Measurements from ENCODE around the gene OPTC.
A peak's percentile ranks its signal among the peaks of the same experiment; 100 is the strongest.

Gene OPTC

DNA sequence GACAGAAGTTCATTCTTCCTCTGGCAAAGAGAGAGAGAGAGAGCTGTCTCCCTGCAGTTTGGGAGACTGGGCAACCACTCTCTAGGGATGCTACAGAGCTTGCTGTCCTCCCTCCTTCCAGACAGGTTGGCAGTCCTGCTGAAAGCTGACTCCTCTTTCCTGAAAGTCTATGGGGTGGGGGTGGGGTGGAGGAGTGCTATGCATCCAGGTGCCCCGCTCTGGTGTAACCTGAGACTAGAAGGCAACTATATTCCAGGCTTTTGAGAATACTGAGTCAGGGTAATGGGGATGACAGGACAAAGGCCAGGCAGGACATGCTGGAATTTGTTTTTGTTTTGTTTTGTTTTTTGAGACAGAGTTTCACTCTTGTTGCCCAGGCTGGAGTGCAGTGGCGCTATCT is 55.4 kb downstream of the OPTC start:
- Histone ChIP-seq H3K9me3 (ENCODE audit: control insufficient read depth, insufficient read depth, low read depth, low read length) (no peaks in the 10 kb centered on the region), H3K4me1 (ENCODE audit: control insufficient read depth, insufficient read depth, low read length) (peaks cover 33% of the 10 kb centered on the region), H3K9ac (ENCODE audit: low read length) (no peak overlapping the region), H3K36me3 (ENCODE audit: control insufficient read depth, insufficient read depth, low read length) (no peaks in the 10 kb centered on the region), H3K27ac (ENCODE audit: low read depth, low read length) (no peak overlapping the region), H3K4me3 (ENCODE audit: low read depth, low read length) (no peak overlapping the region), H3K27me3 (ENCODE audit: control insufficient read depth, insufficient read depth, low read length) (no peaks in the 10 kb centered on the region)

DNA sequence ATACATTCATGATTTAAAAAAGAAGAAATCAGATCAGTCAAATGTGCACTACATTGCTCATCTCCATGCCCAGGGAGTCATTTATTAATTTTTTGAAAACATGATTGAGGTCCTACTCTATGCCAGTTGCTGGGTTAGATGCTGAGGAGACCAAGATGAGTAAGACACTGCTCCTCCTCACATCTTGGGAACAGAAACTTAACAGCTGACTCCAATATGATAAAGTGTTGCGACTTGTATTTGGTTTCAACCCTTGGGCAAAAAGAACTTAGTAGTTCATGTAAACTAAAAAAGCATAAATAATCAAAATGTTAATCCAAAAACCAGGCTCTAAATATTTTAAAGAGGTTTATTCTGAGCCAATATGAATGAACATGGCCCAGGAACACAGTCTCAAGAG is 56.9 kb downstream of the OPTC start:
- no peak overlapping the region for H3K9ac ChIP-seq (ENCODE audit: low read length)
- no peak overlapping the region for H3K27ac ChIP-seq (ENCODE audit: low read depth, low read length)
- H3K36me3 ChIP-seq (ENCODE audit: control insufficient read depth, insufficient read depth, low read length), result no peaks in the 10 kb centered on the region
- H3K4me3 ChIP-seq (ENCODE audit: low read depth, low read length), result no peak overlapping the region
- H3K4me1 ChIP-seq (ENCODE audit: control insufficient read depth, insufficient read depth, low read length), result peaks cover 32% of the 10 kb centered on the region
- H3K9me3 ChIP-seq (ENCODE audit: control insufficient read depth, insufficient read depth, low read depth, low read length), result no peaks in the 10 kb centered on the region
- no peaks in the 10 kb centered on the region for H3K27me3 ChIP-seq (ENCODE audit: control insufficient read depth, insufficient read depth, low read length)

DNA sequence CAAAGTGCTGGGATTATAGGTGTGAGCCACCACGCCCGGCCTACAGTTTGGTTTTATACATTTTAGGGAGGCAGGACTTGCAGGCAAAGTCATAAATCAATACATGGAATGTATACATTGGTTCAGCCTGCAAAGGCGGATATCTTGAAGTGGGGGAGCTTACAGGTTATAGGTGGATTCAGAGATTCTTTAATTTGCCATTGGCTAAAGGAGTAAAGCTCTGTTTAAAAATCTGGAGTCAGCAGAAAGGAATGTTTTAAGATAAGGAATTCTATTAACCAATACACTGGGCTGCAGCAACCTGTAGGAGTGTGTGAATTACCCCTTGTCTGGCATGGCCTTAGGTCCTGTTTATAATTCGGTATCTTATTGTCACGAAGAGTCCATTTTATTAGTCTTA is 57.6 kb downstream of the OPTC start:
- Histone ChIP-seq H3K4me3 (ENCODE audit: low read depth, low read length) (no peak overlapping the region), H3K36me3 (ENCODE audit: control insufficient read depth, insufficient read depth, low read length) (no peaks in the 10 kb centered on the region), H3K9ac (ENCODE audit: low read length) (no peak overlapping the region), H3K9me3 (ENCODE audit: control insufficient read depth, insufficient read depth, low read depth, low read length) (no peaks in the 10 kb centered on the region), H3K27me3 (ENCODE audit: control insufficient read depth, insufficient read depth, low read length) (no peaks in the 10 kb centered on the region), H3K4me1 (ENCODE audit: control insufficient read depth, insufficient read depth, low read length) (peaks cover 39% of the 10 kb centered on the region), H3K27ac (ENCODE audit: low read depth, low read length) (no peak overlapping the region)

DNA sequence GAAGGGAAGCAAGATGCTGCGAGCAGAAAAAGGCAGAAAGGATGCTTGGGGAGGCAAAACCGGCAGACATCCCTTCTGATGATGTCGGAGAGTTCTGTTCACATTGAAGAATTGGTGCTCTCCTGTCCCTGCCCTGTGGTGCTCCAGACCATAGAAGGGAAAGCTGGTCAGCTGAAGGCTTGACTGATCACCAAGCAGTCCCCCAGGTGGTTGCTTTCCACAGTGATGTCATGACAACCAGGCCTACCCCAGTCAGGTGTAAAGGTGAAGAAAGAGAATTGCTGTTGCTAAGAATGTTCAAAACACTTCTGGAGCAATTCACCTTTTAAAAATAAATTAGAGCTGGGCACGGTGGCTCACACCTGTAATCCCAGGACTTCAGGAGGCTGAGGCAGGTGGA is 59.5 kb downstream of the OPTC start:
- H3K27me3 ChIP-seq (ENCODE audit: control insufficient read depth, insufficient read depth, low read length), result no peaks in the 10 kb centered on the region
- H3K27ac ChIP-seq (ENCODE audit: low read depth, low read length), result no peak overlapping the region
- H3K4me1 ChIP-seq (ENCODE audit: control insufficient read depth, insufficient read depth, low read length), result peaks cover 45% of the 10 kb centered on the region
- no peak overlapping the region for H3K9ac ChIP-seq (ENCODE audit: low read length)
- H3K4me3 ChIP-seq (ENCODE audit: low read depth, low read length), result no peak overlapping the region
- no peaks in the 10 kb centered on the region for H3K9me3 ChIP-seq (ENCODE audit: control insufficient read depth, insufficient read depth, low read depth, low read length)
- H3K36me3 ChIP-seq (ENCODE audit: control insufficient read depth, insufficient read depth, low read length), result no peaks in the 10 kb centered on the region

- no peaks in the 10 kb centered on the region for H3K27me3 ChIP-seq (ENCODE audit: control insufficient read depth, insufficient read depth, low read length)
- no peak overlapping the region for H3K27ac ChIP-seq (ENCODE audit: low read depth, low read length)
- H3K9me3 ChIP-seq (ENCODE audit: control insufficient read depth, insufficient read depth, low read depth, low read length), result no peaks in the 10 kb centered on the region
- H3K9ac ChIP-seq (ENCODE audit: low read length), result no peak overlapping the region
- H3K4me1 ChIP-seq (ENCODE audit: control insufficient read depth, insufficient read depth, low read length), result peaks cover 45% of the 10 kb centered on the region
- no peak overlapping the region for H3K4me3 ChIP-seq (ENCODE audit: low read depth, low read length)
- no peaks in the 10 kb centered on the region for H3K36me3 ChIP-seq (ENCODE audit: control insufficient read depth, insufficient read depth, low read length)
These were observed 60.1 kb downstream of the OPTC start for GRCh38 chr1:203554071-203554470.

- no peak overlapping the region for H3K27ac ChIP-seq (ENCODE audit: low read depth, low read length)
- H3K4me3 ChIP-seq (ENCODE audit: low read depth, low read length), result no peak overlapping the region
- no peak overlapping the region for H3K9ac ChIP-seq (ENCODE audit: low read length)
These were observed 61.1 kb downstream of the OPTC start for GRCh38 chr1:203555076-203555475.

GRCh38 chr1:203555511-203556046 is 61.6 kb downstream of the OPTC start:
- Histone ChIP-seq H3K9ac (ENCODE audit: low read length) (peak overlapping the region; percentile 1), H3K27ac (ENCODE audit: low read depth, low read length) (no peak overlapping the region)

More at GRCh38 chr1:203555076-203555475, 61.1 kb downstream of the OPTC start:
- H3K27me3 ChIP-seq (ENCODE audit: control insufficient read depth, insufficient read depth, low read length), result no peaks in the 10 kb centered on the region
- H3K4me1 ChIP-seq (ENCODE audit: control insufficient read depth, insufficient read depth, low read length), result peaks cover 43% of the 10 kb centered on the region
- no peaks in the 10 kb centered on the region for H3K36me3 ChIP-seq (ENCODE audit: control insufficient read depth, insufficient read depth, low read length)
- H3K9me3 ChIP-seq (ENCODE audit: control insufficient read depth, insufficient read depth, low read depth, low read length), result no peaks in the 10 kb centered on the region

GRCh38 chr1:203556047-203556851 is 62.3 kb downstream of the OPTC start:
- Histone ChIP-seq H3K4me3 (ENCODE audit: low read depth, low read length) (peak overlapping the region; percentile 7; the same call in 1 of the 2 replicates), H3K9ac (ENCODE audit: low read length) (peak overlapping the region; percentile 1), H3K27ac (ENCODE audit: low read depth, low read length) (no peak overlapping the region)

More at GRCh38 chr1:203555511-203556046, 61.6 kb downstream of the OPTC start:
- H3K9me3 ChIP-seq (ENCODE audit: control insufficient read depth, insufficient read depth, low read depth, low read length), result no peaks in the 10 kb centered on the region
- H3K36me3 ChIP-seq (ENCODE audit: control insufficient read depth, insufficient read depth, low read length), result no peaks in the 10 kb centered on the region
- no peak overlapping the region for H3K4me3 ChIP-seq (ENCODE audit: low read depth, low read length)
- H3K4me1 ChIP-seq (ENCODE audit: control insufficient read depth, insufficient read depth, low read length), result peaks cover 43% of the 10 kb centered on the region
- no peaks in the 10 kb centered on the region for H3K27me3 ChIP-seq (ENCODE audit: control insufficient read depth, insufficient read depth, low read length)

DNA sequence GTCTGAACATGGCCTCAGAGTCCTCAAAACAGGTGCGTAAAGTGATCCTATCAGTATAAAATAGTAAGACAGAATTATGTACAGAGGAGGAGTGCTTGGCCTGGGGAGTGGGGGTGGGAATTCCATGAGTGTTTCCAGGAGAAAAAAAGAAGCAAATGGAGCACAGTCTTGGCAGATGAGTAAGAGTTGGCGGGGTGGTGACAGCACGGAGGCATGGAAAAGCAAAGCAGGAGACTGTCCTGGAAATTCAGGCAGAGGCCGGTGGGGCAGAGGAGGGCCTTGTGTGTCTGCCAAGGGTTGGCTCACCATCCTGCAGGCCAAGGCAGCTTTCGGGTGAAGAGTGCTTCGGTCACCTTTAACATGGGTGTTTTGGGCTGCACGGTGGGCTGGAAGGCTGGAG is 63.4 kb downstream of the OPTC start:
- Histone ChIP-seq H3K27ac (ENCODE audit: low read depth, low read length) (no peak overlapping the region), H3K9me3 (ENCODE audit: control insufficient read depth, insufficient read depth, low read depth, low read length) (no peaks in the 10 kb centered on the region), H3K4me1 (ENCODE audit: control insufficient read depth, insufficient read depth, low read length) (peaks cover 43% of the 10 kb centered on the region), H3K27me3 (ENCODE audit: control insufficient read depth, insufficient read depth, low read length) (no peaks in the 10 kb centered on the region), H3K9ac (ENCODE audit: low read length) (peak overlapping the region; percentile 4), H3K4me3 (ENCODE audit: low read depth, low read length) (no peak overlapping the region), H3K36me3 (ENCODE audit: control insufficient read depth, insufficient read depth, low read length) (no peaks in the 10 kb centered on the region)

More at GRCh38 chr1:203556047-203556851, 62.3 kb downstream of the OPTC start:
- H3K4me1 ChIP-seq (ENCODE audit: control insufficient read depth, insufficient read depth, low read length), result peaks cover 43% of the 10 kb centered on the region
- no peaks in the 10 kb centered on the region for H3K9me3 ChIP-seq (ENCODE audit: control insufficient read depth, insufficient read depth, low read depth, low read length)
- H3K27me3 ChIP-seq (ENCODE audit: control insufficient read depth, insufficient read depth, low read length), result no peaks in the 10 kb centered on the region
- H3K36me3 ChIP-seq (ENCODE audit: control insufficient read depth, insufficient read depth, low read length), result no peaks in the 10 kb centered on the region

DNA sequence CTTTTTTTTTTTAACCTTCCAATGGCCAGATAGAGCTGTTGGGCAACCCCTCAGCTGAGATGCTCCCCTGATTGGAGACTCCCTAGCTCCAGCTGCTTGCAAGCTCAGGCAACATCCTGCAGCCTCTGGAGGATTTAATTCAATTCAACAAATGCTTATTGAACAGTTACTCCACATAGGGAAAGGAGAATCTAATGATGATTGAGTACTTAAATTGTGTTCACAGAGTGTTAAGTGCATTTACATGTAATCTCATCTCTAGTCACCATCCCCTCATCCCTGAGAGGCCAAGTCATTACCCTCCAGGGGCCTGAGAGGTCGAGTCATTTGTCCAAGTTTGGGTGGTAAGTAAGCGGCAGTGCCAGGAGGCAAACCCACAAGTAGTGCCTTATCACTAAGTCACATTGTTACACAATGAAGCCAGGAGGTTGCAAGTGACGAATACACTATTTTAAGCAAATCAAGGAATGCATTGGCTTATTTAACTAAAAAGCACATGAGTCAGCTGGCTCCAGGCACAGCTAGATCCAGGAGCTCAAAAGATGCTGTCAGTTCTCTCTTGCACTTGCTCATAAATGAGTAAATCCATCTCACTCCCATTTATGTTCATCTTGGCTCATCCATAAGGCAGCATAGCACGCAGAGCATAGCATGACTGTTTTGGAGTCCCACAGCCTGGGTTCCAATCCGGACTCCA is 64.3 kb downstream of the OPTC start:
- Histone ChIP-seq H3K4me3 (ENCODE audit: low read depth, low read length) (no peak overlapping the region), H3K27ac (ENCODE audit: low read depth, low read length) (no peak overlapping the region), H3K9me3 (ENCODE audit: control insufficient read depth, insufficient read depth, low read depth, low read length) (no peaks in the 10 kb centered on the region), H3K9ac (ENCODE audit: low read length) (no peak overlapping the region), H3K27me3 (ENCODE audit: control insufficient read depth, insufficient read depth, low read length) (no peaks in the 10 kb centered on the region), H3K4me1 (ENCODE audit: control insufficient read depth, insufficient read depth, low read length) (peaks cover 43% of the 10 kb centered on the region), H3K36me3 (ENCODE audit: control insufficient read depth, insufficient read depth, low read length) (no peaks in the 10 kb centered on the region)
